Caki2 (cell line): ENCODE results near the gene ENAH. TPM values are rescaled to one million over a fixed set of nuclear protein-coding genes. Genes with fewer than 3 reads are reported as not detected.
A peak's percentile ranks its signal among the peaks of the same experiment; 100 is the strongest.

Experiments
- DNase-seq: peaks from one replicate; pipeline ENCODE4 v3.0.0-alpha.2; 2015; ENCODE audit warnings: low read depth
- in situ Hi-C: cut with HindIII; loops from 2 replicates; pipeline ENCODE4 v1.10.0; 2016; ENCODE audit warnings: low sequenced_read_pairs, low pct_unique_long_range_greater_than_20kb, mixed read lengths
- total RNA-seq: library from RNA; depleted of rRNA; stranded (reverse); fragments of >200 nt; shearing (Covaris generic); gene quantifications from 2 replicates; pipeline ENCODE4 v1.2.3, GENCODE V29; 2014; ENCODE audit warnings: low replicate concordance; rRNA removed

Gene ENAH
- total RNA-seq, 1 experiment from 2014 or later = 69.6 TPM

DNA sequence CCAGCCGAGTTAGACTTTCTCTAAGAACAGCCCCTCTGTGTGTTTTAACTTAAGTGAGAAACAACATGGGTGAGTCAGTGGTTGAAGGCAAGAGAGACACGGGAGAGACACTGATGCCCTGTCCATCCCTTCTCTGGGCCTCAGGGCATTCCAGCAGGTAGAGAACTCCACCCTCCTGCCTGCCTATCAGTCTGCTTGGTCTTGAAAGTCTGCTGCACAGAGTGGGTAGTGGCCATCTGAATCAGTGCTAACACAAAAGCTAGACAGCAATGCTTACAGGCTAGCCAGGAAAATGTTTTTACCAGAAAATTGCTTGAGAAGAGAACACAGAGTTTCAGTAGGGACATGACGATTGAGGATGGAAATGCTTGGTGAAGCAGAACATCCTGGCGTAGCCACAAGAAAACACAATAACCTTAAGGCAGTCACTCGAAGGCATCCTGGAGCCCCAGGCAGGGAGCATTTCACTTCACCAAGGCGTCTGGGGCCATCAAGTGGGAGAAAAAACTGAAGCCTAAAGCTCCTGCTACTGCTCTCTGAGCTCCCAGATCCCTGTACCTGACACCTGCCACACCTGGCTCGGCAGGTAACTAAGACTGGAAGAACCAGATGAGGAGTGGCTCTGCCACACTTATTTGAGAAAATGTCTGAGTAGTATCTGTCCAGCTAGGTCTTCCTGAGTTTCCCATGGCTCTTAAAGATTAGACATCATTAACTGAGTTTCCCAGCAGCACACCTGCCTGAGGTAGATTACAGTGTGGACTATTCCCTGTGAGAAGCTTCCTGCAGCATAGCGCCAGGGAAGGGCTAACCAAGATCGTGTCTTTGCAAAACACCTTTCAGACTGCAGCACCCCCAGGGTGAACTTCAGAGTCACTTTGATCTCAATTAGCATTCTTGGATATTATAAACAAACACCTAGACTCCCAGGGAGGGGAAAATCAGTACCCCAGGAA is 207.0 kb downstream of the ENAH start:
- DNase-seq = peak; percentile 90
- in situ Hi-C loops = no loop called here

DNA sequence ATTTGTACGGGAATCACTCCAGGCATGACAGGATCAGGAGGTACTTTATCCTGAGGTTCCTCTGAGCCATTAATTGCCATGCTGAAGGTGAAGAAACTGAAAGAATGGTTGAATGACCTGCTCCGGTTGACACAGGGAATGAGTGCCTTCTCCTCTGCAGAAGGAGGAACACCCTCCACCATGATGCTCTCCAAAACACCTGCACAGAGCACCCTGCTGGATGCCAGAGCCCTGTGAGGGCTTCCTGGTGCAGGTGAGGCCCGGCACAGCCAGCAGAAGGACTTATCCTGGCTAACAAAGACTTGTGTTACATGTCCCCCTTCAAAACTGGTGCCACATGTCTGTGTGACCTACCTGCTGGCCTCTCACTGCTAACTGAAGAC is 210.8 kb downstream of the ENAH start:
- in situ Hi-C loops = no loop called here
- no peak for DNase-seq

DNA sequence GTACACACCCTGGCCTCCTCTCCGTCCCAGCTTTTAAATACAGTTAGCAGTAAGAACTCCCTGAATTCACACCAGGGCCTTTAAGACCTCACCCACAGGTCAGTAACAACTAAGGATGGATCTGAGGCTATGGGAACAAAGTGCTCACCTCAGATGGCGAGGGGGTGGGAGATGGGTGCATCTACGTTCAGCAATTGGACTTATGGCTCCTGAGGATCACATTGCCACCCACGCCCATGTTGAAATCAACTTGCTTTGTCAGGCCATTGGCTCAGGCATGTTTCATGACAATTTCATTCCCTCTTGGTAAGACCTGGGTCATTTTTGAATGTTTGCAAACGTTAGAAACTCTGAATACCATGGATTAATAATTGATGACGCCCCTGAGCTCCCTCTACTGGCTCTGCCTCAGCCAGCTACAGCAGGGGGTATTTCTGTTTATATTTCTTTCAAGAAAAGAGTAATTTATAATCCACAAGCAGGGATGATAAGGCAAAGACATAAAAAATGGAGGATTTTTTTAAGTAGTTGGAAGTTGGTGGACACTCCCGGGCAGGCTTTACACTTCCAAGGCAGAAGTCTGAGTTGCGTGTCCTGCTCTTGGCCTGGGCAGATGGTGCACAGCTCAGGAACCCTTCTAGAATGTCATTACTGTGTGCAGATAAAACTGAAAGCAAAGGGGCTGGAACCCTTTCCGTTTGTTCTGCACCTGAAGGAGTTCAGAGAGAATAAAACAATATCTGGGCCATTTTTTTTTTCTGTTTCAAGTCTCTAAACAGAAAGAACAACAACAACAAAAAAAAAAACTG is 211.4 kb downstream of the ENAH start:
- in situ Hi-C loops = no loop called here
- DNase-seq = peak; percentile 88

DNA sequence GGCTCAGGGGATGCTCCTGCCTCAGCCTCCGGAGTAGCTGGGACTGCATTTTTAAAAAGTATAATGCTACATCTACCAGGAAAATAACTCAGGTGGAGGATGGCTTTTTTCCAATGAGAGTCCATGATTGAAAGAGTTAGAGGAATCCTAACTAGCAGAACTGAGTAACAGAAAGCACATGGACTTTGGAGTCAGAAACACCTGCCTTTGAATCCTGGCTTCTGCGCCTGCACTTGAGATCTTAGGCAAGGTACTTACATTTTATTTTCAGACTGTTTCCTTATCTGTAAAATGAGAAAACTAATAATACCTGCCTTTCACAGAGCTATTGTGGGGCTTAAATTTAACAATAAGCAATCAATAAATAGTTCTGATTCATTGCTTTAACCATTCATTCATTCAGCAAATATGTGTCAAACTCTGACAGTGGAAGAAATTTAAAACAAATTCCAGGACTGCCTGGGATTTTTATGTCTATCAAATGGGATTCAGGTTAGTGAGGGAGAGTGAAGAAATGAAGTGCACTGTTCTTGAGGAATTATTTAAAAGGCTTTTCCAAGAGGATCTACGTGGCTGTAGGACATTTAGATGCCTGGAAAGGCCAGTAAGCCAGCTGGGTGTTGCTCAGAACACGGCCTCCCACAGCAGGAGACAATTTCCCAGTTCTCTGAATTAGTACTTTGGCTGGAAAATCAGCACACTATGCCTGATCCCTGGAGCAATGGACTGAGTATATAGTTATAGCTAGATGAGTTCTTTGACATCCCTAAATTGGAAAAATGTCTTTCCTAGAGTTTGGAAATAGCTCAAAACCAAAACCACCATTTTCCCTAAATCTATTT is 212.3 kb downstream of the ENAH start:
- no peak for DNase-seq
- in situ Hi-C loops = no loop called here

DNA sequence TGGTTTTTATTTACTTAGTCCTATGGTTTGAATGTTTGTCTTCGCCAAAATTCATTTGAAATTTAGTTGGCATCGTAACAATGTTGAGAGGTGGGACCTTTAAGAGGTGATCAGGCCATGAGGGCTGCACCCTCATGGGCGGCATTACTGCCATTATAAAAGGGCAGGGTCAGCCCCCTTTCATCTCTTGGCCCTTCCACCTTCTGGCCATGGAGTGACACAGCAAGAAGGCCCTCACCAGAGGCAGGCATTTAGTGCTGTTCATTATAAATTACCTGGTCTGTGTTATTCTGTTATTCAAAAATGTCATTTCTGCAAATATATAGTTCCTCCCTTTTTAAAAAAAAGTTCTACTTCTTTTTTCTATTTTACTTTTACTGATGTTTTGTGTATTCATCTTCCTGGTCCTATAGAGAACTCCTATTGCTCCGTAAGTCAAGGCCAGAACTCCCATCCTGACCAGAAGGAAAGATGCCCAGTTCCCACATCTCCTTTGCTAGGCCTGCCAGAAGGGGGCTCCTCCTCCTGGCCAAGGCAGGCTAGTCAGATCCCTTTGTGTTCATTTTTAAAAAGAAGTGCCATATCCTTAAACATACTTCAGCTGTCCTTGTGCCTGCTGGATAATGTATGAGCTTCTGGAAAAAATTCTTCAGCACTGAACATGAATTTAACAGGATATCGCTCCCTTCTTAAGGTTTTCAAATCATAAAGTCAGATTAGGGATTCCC is 215.0 kb downstream of the ENAH start:
- DNase-seq = no peak
- in situ Hi-C loops = no loop called here

Other genes starting within 250 kb of the ENAH start
- 53.4 and 58.3 TPM in 2 replicates for gene LBR, start 225.1 kb downstream of the ENAH start, total RNA-seq
- gene SRP9, start 124.7 kb upstream of the ENAH start, total RNA-seq = 368 and 386 TPM in 2 replicates
- 192 and 251 TPM in 2 replicates for gene EPHX1, start 157.0 kb upstream of the ENAH start, total RNA-seq
- 6.4 and 12.8 TPM in 2 replicates for gene TMEM63A, start 229.3 kb upstream of the ENAH start, total RNA-seq
- gene LEFTY1, start 236.0 kb upstream of the ENAH start, total RNA-seq = not detected in 2 replicates